Fibroblast of mammary gland (primary cell): Measurements from ENCODE around the gene AOPEP.

Source experiments
- DNase-seq: peaks from one replicate; pipeline ENCODE4 v3.0.0-alpha.2; 2010; ENCODE audit warnings: low read depth
- H3K4me3 ChIP-seq: 2 replicates; pipeline ENCODE4 v1.5.1; 2011; ENCODE audit warnings: low read depth, mild to moderate bottlenecking, low read length, moderate library complexity; ENCODE audit not compliant: control insufficient read depth
- TF ChIP-seq, protein P1 (sequence below): conservative IDR thresholded peaks from 2 replicates; pipeline ENCODE4 v1.5.1; 2011; ENCODE audit warnings: low read depth, low read length, inconsistent platforms; ENCODE audit not compliant: control insufficient read depth, insufficient read depth

The AOPEP gene

DNA sequence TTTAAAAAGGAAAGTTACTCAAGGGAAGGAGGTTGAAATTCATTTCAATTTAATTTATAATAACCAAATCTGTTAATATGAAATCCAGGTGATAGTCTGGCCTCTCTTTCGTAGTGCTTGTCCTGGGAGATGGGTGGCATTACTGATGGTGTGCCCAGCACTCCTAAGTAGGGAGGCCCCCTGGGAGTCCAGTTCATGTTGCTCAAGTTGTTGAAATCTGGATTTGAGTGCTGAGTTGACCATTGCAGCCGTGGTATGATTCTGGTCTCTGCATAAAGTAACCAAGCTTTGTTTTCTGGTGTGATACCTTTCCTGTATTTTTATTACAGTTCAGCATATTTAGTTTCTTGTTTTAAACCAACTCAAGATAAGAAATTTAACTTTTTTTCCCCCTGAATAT is 303.2 kb downstream of the AOPEP start:
- no peak overlapping the region for H3K4me3 ChIP-seq
- TF ChIP-seq, protein P1, sequence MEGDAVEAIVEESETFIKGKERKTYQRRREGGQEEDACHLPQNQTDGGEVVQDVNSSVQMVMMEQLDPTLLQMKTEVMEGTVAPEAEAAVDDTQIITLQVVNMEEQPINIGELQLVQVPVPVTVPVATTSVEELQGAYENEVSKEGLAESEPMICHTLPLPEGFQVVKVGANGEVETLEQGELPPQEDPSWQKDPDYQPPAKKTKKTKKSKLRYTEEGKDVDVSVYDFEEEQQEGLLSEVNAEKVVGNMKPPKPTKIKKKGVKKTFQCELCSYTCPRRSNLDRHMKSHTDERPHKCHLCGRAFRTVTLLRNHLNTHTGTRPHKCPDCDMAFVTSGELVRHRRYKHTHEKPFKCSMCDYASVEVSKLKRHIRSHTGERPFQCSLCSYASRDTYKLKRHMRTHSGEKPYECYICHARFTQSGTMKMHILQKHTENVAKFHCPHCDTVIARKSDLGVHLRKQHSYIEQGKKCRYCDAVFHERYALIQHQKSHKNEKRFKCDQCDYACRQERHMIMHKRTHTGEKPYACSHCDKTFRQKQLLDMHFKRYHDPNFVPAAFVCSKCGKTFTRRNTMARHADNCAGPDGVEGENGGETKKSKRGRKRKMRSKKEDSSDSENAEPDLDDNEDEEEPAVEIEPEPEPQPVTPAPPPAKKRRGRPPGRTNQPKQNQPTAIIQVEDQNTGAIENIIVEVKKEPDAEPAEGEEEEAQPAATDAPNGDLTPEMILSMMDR = no peak
- no peak for DNase-seq

DNA sequence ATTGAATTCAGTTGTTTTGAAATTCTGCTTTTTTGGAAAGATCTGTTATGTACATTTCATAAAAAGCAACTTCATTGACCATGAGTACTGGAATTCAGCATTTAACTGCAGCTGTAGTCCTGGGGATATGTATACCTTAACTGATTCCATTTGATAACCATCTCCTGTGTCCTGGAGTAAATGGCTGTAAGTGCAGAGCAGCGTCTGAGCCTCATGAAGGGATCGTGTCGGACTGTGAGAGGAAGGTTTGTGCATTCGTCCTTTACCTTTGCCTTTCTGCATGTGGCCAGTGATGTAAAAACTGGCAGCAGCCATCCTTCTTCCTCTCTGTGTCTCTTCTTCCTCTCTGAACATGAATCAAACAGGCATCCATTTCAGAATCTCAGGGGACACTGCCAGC is 303.8 kb downstream of the AOPEP start:
- no peak overlapping the region for H3K4me3 ChIP-seq
- TF ChIP-seq, protein P1 = no peak
- no peak for DNase-seq

DNA sequence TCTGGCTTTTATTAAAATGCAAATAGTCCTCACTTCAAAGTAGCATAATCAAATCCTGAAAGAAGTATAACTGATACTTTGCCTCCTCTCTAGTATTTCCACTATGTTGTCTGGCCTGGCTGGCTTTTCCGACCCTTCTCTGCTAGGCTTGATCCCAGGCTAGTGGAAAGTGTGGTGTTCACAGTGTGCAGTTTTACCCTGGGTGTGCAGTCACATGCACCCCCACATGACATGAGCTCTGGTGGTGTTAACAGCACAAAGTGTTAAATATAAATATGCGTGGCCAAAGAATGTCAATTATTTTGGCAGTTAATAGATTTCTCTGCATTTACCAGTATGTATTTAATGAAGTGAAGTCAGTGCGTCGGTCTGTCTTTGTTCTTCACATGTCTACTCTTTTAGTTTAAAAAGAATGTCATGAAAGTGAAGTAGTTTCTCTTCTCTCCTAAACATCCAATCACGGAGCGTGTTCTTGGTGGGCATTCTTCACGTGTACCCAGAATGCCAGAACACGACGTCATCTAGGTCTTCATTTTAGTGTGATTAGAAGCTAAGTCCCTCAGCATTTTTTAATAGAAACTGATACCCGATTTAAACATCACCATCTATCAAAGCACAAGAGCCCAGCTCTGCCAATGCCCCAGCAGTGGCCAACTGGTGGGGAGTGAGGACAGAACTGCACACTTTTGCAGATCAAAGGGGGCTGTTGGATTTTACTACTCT is 304.6 kb downstream of the AOPEP start:
- H3K4me3 ChIP-seq = no peak overlapping the region
- no peak for DNase-seq
- TF ChIP-seq, protein P1 = no peak

DNA sequence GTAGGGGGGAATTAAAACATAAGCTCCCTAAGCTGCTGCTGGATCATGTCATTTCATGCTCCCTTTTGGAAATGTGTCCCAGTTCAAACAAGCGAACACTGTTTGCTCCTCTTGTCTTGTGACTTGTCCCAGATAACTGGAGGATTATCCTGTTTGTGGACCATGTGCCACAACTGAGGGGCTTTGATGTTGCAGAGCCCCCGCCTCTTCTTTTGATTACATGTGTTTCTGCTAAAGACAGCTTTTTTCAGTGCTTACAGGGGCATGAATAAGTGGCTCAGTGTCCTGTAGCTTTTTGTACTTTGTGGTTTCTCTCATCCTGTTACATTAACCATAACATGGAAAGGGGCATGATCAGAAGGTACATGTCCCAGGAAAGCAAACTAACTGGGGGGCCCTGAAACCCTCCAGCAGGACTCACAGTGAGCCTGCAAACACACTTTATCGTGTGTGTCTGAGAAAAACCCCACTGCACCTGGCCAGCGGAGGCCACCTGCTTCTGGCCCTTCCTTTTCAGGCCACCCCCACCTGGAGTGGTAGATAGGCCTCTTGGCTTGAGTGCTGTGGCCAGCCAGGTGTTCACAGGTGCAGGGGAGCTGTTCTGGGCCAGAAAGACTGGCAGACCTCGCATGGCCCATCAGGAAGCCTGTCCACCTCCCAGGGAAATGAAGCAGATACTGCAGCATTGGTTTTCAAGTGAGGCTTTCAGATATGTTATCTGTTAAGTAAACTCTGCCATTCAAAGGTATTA is 305.4 kb downstream of the AOPEP start:
- TF ChIP-seq, protein P1 = no peak
- H3K4me3 ChIP-seq = no peak overlapping the region
- DNase-seq = no peak

DNA sequence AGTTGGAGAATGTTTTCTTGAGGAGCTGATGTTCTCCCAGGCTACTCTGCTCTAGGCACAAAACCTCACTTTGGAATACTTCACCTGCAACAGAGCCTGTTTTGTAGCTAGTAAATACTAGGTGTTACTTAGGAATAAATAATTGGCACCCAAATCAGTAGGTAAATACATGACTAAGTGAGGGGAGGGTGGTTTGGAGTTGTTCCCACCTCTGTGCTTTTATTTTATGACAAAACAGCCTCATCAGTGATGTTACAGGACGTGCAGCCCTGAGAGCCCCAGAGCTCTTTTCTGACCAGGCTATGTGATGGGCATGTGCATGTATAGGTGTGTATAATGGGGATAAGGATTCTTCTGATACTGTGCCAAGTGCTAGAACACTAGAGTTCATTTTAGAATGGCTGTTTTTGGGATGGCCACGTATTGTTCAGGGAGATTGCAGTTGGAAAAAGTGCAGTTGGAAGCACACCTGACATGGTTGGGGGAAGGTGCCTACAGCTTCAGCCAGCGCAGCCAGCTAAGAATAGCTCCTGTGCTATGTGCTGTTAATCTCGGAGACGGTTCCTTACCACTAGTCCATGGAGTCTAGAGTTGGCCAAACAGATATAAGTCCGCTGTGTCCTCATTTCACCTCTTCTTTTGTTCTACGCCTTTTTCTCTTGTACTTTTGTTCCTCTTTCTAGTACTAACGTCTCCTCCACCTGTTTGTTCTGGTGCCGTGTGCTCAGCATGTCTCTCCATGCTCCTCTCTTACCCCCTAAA is 306.3 kb downstream of the AOPEP start:
- TF ChIP-seq, protein P1 = no peak
- no peak overlapping the region for H3K4me3 ChIP-seq
- no peak for DNase-seq

DNA sequence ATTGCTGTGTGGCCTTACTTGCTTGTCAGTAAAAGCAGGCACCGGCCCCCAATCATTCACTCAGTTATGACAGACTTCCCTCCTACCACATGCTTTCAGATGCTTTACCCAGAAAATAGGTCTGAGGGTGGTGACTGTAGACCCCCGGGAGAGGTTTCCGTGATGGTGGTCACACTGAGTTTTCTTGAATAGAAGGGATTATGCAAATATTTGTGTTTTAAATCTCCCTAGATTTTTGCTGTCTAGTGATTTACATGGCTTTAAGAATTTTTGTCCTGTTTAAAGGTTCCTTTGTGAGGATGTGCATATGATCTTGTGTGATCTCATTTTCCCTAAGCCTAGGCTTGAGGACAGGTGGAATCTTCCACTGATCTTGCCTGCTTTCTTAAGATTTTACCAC is 309.3 kb downstream of the AOPEP start:
- TF ChIP-seq, protein P1 = no peak
- DNase-seq = no peak

More for the DNA sequence above, 309.3 kb downstream of the AOPEP start:
- no peak overlapping the region for H3K4me3 ChIP-seq
